H9 (cell line): ENCODE measurements around the gene ITGA4. TPM values are rescaled to one million over a fixed set of nuclear protein-coding genes. Genes with fewer than 3 reads are reported as not detected.

Source experiments
- DNase-seq: peaks from one replicate; pipeline ENCODE4 v3.0.0-alpha.2; 2017
- H2AFZ ChIP-seq: one replicate; pipeline ENCODE4 v1.6.1; 2013; ENCODE audit warnings: mild to moderate bottlenecking, low read length, control low read depth, moderate library complexity
- H2AK5ac ChIP-seq: 2 replicates; pipeline ENCODE4 v1.6.1; 2013; ENCODE audit warnings: low read length, control low read depth, mixed read lengths; ENCODE audit not compliant: insufficient read length
- H2BK120ac ChIP-seq: one replicate; pipeline ENCODE4 v1.6.1; 2013; ENCODE audit warnings: low read depth, mild to moderate bottlenecking, low read length, control low read depth, inconsistent platforms; ENCODE audit not compliant: poor library complexity, severe bottlenecking
- H2BK12ac ChIP-seq: 2 replicates; pipeline ENCODE4 v1.6.1; 2013; ENCODE audit warnings: low read length, control low read depth, mixed read lengths, low read depth; ENCODE audit not compliant: insufficient read length
- H2BK15ac ChIP-seq: 2 replicates; pipeline ENCODE4 v1.6.1; 2013; ENCODE audit warnings: low read depth, low read length, control low read depth
- H2BK20ac ChIP-seq: one replicate; pipeline ENCODE4 v1.6.1; 2013; ENCODE audit warnings: low read depth, mild to moderate bottlenecking, low read length, control low read depth, inconsistent platforms; ENCODE audit not compliant: poor library complexity, severe bottlenecking
- H2BK5ac ChIP-seq: 2 replicates; pipeline ENCODE4 v1.6.1; 2013; ENCODE audit warnings: low read length, control low read depth, mixed read lengths; ENCODE audit not compliant: insufficient read length
- H3K14ac ChIP-seq: 2 replicates; pipeline ENCODE4 v1.6.1; 2013; ENCODE audit warnings: low read length, control low read depth; ENCODE audit not compliant: insufficient read depth
- H3K18ac ChIP-seq: 2 replicates; pipeline ENCODE4 v1.6.1; 2013; ENCODE audit warnings: low read depth, mild to moderate bottlenecking, mixed read lengths, low read length, control low read depth; ENCODE audit not compliant: insufficient read length
- H3K23ac ChIP-seq: 2 replicates; pipeline ENCODE4 v1.6.1; 2013; ENCODE audit warnings: low read length, control low read depth, mixed read lengths, low read depth; ENCODE audit not compliant: insufficient read length
- H3K23me2 ChIP-seq: 2 replicates; pipeline ENCODE4 v1.6.1; 2013; ENCODE audit warnings: low read depth, mild to moderate bottlenecking, mixed read lengths, low read length, control low read depth; ENCODE audit not compliant: insufficient read length, poor library complexity, severe bottlenecking
- H3K27ac ChIP-seq: 2 replicates; pipeline ENCODE4 v1.5.1; 2013; ENCODE audit warnings: low read length, control low read depth, mixed read lengths, low read depth; ENCODE audit not compliant: insufficient read length
- H3K27me3 ChIP-seq: 2 replicates; pipeline ENCODE4 v1.6.1; 2013; ENCODE audit warnings: low read length, control low read depth, inconsistent platforms; ENCODE audit not compliant: insufficient read depth
- H3K4ac ChIP-seq: 2 replicates; pipeline ENCODE4 v1.6.1; 2013; ENCODE audit warnings: low read depth, mild to moderate bottlenecking, control low read depth, inconsistent platforms, low read length, moderate library complexity
- H3K4me1 ChIP-seq: 2 replicates; pipeline ENCODE4 v1.6.1; 2013; ENCODE audit warnings: low read length, control low read depth, inconsistent platforms; ENCODE audit not compliant: insufficient read depth
- H3K4me2 ChIP-seq: 2 replicates; pipeline ENCODE4 v1.6.1; 2013; ENCODE audit warnings: low read length, control low read depth, mixed read lengths; ENCODE audit not compliant: insufficient read length, insufficient read depth
- H3K56ac ChIP-seq: 2 replicates; pipeline ENCODE4 v1.6.1; 2013; ENCODE audit warnings: low read depth, mild to moderate bottlenecking, mixed read lengths, low read length, control low read depth; ENCODE audit not compliant: insufficient read length
- H3K79me1 ChIP-seq: 2 replicates; pipeline ENCODE4 v1.6.1; 2013; ENCODE audit warnings: low read depth, mild to moderate bottlenecking, moderate library complexity, low read length, control low read depth, inconsistent platforms; ENCODE audit not compliant: insufficient read depth, poor library complexity, severe bottlenecking
- H3K79me2 ChIP-seq: 2 replicates; pipeline ENCODE4 v1.6.1; 2013; ENCODE audit warnings: low read length, control low read depth, inconsistent platforms; ENCODE audit not compliant: insufficient read depth
- H3K9ac ChIP-seq: 2 replicates; pipeline ENCODE4 v1.6.1; 2013; ENCODE audit warnings: low read length, control low read depth, mixed read lengths; ENCODE audit not compliant: insufficient read length; ENCODE audit errors: extremely low read depth
- H3K9me3 ChIP-seq: one replicate; pipeline ENCODE4 v1.6.1; 2013; ENCODE audit warnings: low read depth, low read length, inconsistent platforms; ENCODE audit not compliant: control insufficient read depth
- H3T11ph ChIP-seq: one replicate; pipeline ENCODE4 v1.6.1; 2013; ENCODE audit warnings: mild to moderate bottlenecking, low read length, control low read depth, inconsistent platforms
- H4K20me1 ChIP-seq: one replicate; pipeline ENCODE4 v1.6.1; 2013; ENCODE audit not compliant: control insufficient read depth, insufficient read length, insufficient read depth
- H4K5ac ChIP-seq: 2 replicates; pipeline ENCODE4 v1.6.1; 2013; ENCODE audit warnings: low read depth, mild to moderate bottlenecking, mixed read lengths, low read length, control low read depth; ENCODE audit not compliant: insufficient read length
- H4K8ac ChIP-seq: replicated peaks from 2 replicates; pipeline ENCODE4 v1.6.1; 2013; ENCODE audit warnings: low read length, control low read depth, mixed read lengths, low read depth; ENCODE audit not compliant: insufficient read length
- H4K91ac ChIP-seq: 2 replicates; pipeline ENCODE4 v1.6.1; 2013; ENCODE audit warnings: low read depth, mild to moderate bottlenecking, moderate library complexity, mixed read lengths, low read length, control low read depth; ENCODE audit not compliant: insufficient read length
- H3K27ac Mint-ChIP-seq, 3 experiments: 2 replicates in 2 of 3; 3 replicates in 1 of 3; pipeline ENCODE4 v1.8.0; 2020 to 2021; ENCODE audit warnings: mixed read lengths in 3 of 3, mild to moderate bottlenecking in 1 of 3, moderate library complexity in 1 of 3
- H3K27me3 Mint-ChIP-seq: 2 replicates; pipeline ENCODE4 v1.8.0; 2021; ENCODE audit warnings: low read depth, mild to moderate bottlenecking, moderate library complexity, mixed read lengths
- H3K36me3 Mint-ChIP-seq, 3 experiments: 2 replicates in 2 of 3; 3 replicates in 1 of 3; pipeline ENCODE4 v1.8.0; 2020 to 2021; ENCODE audit warnings: low read depth in 3 of 3, mixed read lengths in 3 of 3; ENCODE audit not compliant: insufficient read depth in 1 of 3
- H3K4me1 Mint-ChIP-seq, 2 experiments: 2 replicates each; pipeline ENCODE4 v1.8.0; 2020; ENCODE audit warnings: mixed read lengths in 2 of 2
- H3K4me3 Mint-ChIP-seq, 2 experiments: 2 replicates in 1 of 2; 3 replicates in 1 of 2; pipeline ENCODE4 v1.8.0; 2020 to 2021; ENCODE audit warnings: mild to moderate bottlenecking in 2 of 2, mixed read lengths in 2 of 2, moderate library complexity in 1 of 2
- H3K9me3 Mint-ChIP-seq, 2 experiments: 2 replicates in 1 of 2; 3 replicates in 1 of 2; pipeline ENCODE4 v1.8.0; 2020; ENCODE audit warnings: mild to moderate bottlenecking in 2 of 2, mixed read lengths in 2 of 2, moderate library complexity in 1 of 2
- CTCF ChIP-seq: fragments of 200-600 bp; sonication (generic); conservative IDR thresholded peaks from 3 replicates; pipeline ENCODE4 v1.8.0; 2021; ENCODE audit warnings: antibody characterized with exemption, mild to moderate bottlenecking
- WGBS: extraction: QIAGEN DNeasy Blood & Tissue Kit; methylation state at CpG from one replicate; pipeline ENCODE4 v1.1.7; 2013; ENCODE audit warnings: missing lambda C conversion rate, low lambda C conversion rate, mixed read lengths; ENCODE audit not compliant: insufficient read length; ENCODE audit errors: extremely low coverage; 5-methylcytosine and 5-hydroxymethylcytosine counted together
- total RNA-seq: library from RNA; stranded (reverse); gene quantifications from 2 replicates; pipeline ENCODE4 v1.2.1, GENCODE V29; 2021

Gene ITGA4
- total RNA-seq, 1 experiment from 2014 or later: 1.3 TPM

- no peak overlapping the region for H2BK5ac ChIP-seq
- Mint-ChIP-seq H3K4me1 (peaks cover 8 to 11% of the 10 kb centered on the region in 2 experiments), H3K4me3 (no peak overlapping the region), H3K27me3 (no peaks in the 10 kb centered on the region), H3K9me3 (no peaks in the 10 kb centered on the region; a peak in 1 of 5 replicates), H3K36me3 (no peaks in the 10 kb centered on the region), H3K27ac (no peak overlapping the region)
- no peak overlapping the region for H3K56ac ChIP-seq
- no peak overlapping the region for H3T11ph ChIP-seq
- no peak overlapping the region for H3K18ac ChIP-seq
- no peaks in the 10 kb centered on the region for H3K79me1 ChIP-seq
- no peak overlapping the region for H3K27ac ChIP-seq
- no peaks in the 10 kb centered on the region for H4K20me1 ChIP-seq
- TF ChIP-seq CTCF: no peak
- H3K27me3 ChIP-seq: no peaks in the 10 kb centered on the region
- DNase-seq: no peak
- no peak overlapping the region for H3K23ac ChIP-seq
- H4K5ac ChIP-seq: no peak overlapping the region
- no peak overlapping the region for H2BK120ac ChIP-seq
- H2BK20ac ChIP-seq: no peak overlapping the region
- peaks cover 2% of the 10 kb centered on the region; the same call in 1 of the 2 replicates for H3K4me1 ChIP-seq
- no peak overlapping the region for H4K8ac ChIP-seq
- no peak overlapping the region for H3K4me2 ChIP-seq
- H2BK12ac ChIP-seq: no peak overlapping the region
- no peaks in the 10 kb centered on the region for H3K79me2 ChIP-seq
- no peak overlapping the region for H3K9ac ChIP-seq
- no CpG with 5 or more reads among the region's 1 CpG for WGBS
- no peak overlapping the region for H2AFZ ChIP-seq
- H3K4ac ChIP-seq: no peak overlapping the region
- H3K23me2 ChIP-seq: no peaks in the 10 kb centered on the region
- H4K91ac ChIP-seq: no peak overlapping the region
- no peak overlapping the region for H2AK5ac ChIP-seq
- no peak overlapping the region for H2BK15ac ChIP-seq
- H3K9me3 ChIP-seq: no peaks in the 10 kb centered on the region
- H3K14ac ChIP-seq: no peak overlapping the region
Measured at GRCh38 chr2:181552808-181553207, 95.6 kb downstream of the ITGA4 start.
